DMS114 treated with DMSO at 0.1 percent for 48 hours (cell line): Measurements from ENCODE around the gene ANKH.

Experiments
- DNase-seq: peaks from one replicate; lab custom pipeline; 2025; ENCODE audit not compliant: unreplicated experiment; lab: John Stamatoyannopoulos, UW

The ANKH gene

GRCh38 chr5:14766584-14766983 lies 105.0 kb downstream of the ANKH start:
- DNase-seq, result no peak

- no peak for DNase-seq
Observed at GRCh38 chr5:14765587-14765986, 106.0 kb downstream of the ANKH start.

- no peak for DNase-seq
Observed at GRCh38 chr5:14762549-14763216, 108.9 kb downstream of the ANKH start.

GRCh38 chr5:14760548-14761002 lies 111.0 kb downstream of the ANKH start:
- no peak for DNase-seq

GRCh38 chr5:14759744-14760547 lies 111.6 kb downstream of the ANKH start:
- no peak for DNase-seq

DNA sequence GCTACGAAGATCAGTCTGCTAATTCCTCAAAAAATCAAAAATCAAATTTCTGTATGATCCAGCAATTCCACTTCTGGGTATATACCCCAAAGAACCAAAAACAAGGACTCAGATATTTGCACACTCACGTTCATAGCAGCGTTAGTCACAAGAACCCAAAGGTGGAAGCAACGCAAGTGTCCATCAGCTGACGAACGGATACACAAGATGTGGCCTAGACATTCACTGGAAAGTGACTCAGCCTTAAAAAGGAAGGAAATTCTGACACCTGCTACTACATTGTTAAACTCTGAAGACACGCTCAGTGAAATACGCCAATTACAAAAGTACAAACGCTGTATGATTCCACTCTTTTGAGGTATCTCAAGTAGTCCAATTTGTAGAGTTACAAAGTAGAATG lies 113.7 kb downstream of the ANKH start:
- DNase-seq, result no peak

- DNase-seq, result no peak
Observed at GRCh38 chr5:14756478-14756877, 115.1 kb downstream of the ANKH start.

- no peak for DNase-seq
Observed at GRCh38 chr5:14753947-14754346, 117.6 kb downstream of the ANKH start.

DNA sequence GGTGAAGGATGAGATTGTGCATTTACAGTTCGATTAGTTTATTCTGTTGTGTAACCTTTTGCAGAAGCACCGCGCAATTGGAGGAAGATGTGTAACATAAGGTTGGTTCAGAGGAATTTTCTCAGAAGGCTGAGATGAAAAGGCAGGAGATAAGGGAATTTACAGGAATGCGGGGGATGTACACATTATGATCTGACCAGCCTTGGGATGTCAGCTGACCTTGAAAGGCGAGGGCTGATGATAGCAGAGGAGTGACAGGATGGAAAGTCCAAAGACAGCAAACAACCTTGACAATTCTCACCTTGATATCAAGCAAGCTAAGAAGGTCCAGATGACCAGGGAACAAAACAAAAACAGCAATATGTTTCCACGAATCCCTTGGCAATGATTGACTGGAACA lies 118.3 kb downstream of the ANKH start:
- no peak for DNase-seq

DNA sequence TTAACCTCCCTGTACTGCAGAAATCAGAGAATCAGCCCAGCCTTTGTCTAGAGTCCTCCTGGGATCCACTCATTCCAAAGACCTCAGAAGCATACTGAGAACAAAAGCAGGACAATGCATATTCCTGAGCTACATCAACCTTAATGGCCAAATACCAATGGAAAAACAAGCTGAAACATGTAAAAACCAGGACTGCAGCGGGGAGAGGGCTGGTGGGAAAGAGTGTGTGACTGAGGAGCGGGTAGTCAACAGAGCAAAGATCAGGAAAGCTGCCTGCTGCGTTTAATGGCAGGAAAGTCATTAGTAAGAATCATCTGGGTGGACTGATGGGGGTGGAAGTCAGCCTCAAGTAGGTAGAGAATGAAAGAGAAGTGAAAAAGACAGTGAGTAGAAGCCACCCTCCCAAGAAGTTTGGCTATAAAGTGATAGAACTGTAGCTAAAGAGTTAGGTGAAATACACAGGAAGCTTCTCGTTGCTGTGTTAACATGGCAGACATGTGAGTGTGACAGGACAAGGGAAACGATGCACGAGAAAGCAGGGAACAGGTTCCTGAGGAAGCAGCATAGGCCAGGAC lies 119.0 kb downstream of the ANKH start:
- no peak for DNase-seq

DNA sequence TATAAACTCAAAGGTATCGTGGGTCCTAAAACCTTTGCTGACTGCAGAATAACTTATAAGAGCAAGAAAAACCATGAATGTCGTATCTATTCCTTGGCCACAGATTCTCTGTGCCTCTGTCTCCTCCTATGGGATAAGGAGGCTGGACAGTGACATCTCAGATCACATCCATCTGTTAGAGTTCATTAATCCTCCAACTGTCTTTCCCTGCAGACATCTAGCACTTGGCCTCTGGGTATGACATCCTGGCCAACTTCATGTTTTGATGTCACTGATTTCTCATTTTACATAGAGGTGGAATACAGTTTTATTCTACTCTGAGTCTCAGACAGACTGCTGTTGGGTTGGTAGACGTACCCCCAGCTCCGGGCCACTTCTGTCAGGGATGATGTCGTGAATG lies 120.9 kb downstream of the ANKH start:
- no peak for DNase-seq

DNA sequence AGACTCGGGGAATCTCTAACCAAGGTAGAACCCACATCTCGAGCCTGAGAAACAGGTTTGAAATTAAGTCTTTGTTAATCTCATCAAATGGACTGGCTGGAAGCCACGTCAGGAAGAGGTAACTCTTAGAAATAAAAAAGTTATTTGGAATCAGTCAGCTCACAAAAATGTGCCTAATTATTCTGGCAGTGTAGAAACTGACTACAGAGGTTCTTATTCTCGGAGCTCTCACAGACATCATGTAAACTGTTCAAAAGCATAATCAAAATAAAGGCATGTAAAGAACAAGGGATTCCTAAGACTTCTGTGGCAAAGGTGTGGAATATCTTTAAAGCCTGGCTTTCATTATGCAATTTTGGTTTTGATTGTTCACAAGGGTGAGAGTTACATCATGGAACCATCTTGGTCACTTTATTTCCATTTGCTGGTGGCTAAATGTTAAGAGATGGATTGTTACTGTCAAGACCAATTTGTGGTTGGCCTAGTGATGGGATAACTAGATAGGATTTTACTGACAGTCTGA lies 121.9 kb downstream of the ANKH start:
- DNase-seq, result no peak

- DNase-seq, result no peak
Observed at GRCh38 chr5:14748180-14748900, 123.2 kb downstream of the ANKH start.

DNA sequence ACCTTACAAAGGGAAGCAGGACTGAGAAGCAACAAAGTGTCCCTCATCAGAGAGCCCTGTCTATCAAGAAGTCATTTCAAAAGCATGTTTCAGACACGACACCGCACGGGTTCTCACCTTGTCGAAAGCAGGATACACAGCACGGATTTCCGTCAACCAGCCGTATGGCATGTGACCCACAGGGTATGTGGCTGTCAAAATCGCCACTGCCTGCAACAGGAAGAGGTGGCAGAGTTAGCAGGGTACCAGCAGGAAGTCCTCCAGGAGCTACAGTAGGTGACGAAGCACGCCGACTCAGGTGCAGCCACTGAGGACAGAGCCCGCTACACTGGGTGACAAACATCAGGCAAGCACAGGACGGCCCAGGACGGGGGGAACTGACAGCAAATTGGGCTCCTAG lies 125.8 kb downstream of the ANKH start:
- DNase-seq, result no peak

GRCh38 chr5:14745188-14745563 lies 126.4 kb downstream of the ANKH start:
- DNase-seq, result no peak

DNA sequence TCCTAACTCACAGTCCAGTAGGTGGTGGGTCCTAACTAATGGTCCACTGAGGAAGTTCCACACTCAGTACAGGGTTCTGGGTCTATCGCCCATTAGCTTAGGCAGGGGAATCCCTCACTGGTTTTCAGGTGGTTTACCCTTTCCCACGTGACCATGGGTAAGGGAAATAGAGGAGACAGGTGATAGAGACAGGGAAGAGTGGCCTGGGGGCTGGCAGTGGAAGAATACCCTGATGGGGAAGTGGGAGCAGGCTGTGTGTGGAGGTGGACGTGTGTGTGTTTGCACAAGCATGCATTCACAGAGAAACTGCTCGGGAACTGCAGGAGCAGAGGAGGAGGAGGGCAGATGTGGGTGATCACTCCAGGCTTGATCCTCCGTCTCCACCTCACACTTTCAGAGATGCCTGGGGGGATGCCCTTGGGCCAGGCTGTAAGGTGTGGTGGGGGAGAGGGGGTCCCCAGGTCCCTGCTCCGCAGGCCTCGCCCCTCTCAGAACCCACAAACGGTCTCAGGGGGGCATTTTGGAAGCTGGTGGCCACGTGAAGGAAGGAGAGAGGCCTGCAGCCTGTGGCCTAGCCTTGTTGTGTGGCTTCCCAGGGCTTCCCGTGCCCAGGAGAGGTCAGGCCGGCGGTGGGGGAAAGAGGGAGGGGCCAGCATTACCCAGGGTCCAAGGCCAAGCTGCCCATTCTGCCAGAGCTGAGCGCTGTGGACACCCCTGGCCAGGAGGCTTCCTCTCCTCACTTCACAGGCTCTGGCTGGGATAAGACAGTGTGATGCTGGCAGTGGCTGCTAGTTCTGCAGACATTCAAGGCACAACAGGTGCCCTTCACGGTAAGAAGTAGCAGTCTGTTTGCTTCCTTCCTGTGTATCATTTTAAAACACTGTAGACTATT lies 127.0 kb downstream of the ANKH start:
- DNase-seq, result no peak

GRCh38 chr5:14743601-14744295 lies 127.8 kb downstream of the ANKH start:
- DNase-seq, result no peak

- DNase-seq, result no peak
Observed at GRCh38 chr5:14742498-14742897, 129.1 kb downstream of the ANKH start.

GRCh38 chr5:14741801-14742440 lies 129.7 kb downstream of the ANKH start:
- DNase-seq, result no peak
